Loucy (cell line): ENCODE results near the gene IL17RD.

Experiments
- H2AFZ ChIP-seq: fragments of 200-600 bp; sonication (generic); 2 replicates; pipeline ENCODE4 v1.6.0; 2016; ENCODE audit warnings: antibody characterized with exemption, mild to moderate bottlenecking, low read length, moderate library complexity
- H3F3A ChIP-seq: fragments of 200-600 bp; 2 replicates; pipeline ENCODE4 v1.6.0; 2016; ENCODE audit warnings: antibody characterized with exemption, low read depth, mild to moderate bottlenecking
- H3K27me3 ChIP-seq: fragments of 200-600 bp; sonication (generic); 2 replicates; pipeline ENCODE4 v1.6.1; 2014; ENCODE audit warnings: low read length, mild to moderate bottlenecking; ENCODE audit not compliant: insufficient read depth, poor library complexity, severe bottlenecking
- H3K36me3 ChIP-seq: fragments of 200-600 bp; sonication (generic); 2 replicates; pipeline ENCODE4 v1.6.1; 2016; ENCODE audit warnings: low read length; ENCODE audit not compliant: insufficient read depth
- H3K4me1 ChIP-seq: fragments of 200-600 bp; sonication (generic); 2 replicates; pipeline ENCODE4 v1.5.1; 2014; ENCODE audit warnings: low read length, mild to moderate bottlenecking; ENCODE audit not compliant: insufficient read depth, poor library complexity, severe bottlenecking
- H3K4me2 ChIP-seq: fragments of 200-600 bp; sonication (generic); 2 replicates; pipeline ENCODE4 v1.6.0; 2014; ENCODE audit warnings: antibody characterized with exemption, low read length, low read depth, mild to moderate bottlenecking; ENCODE audit not compliant: poor library complexity, severe bottlenecking
- H3K4me3 ChIP-seq: fragments of 200-600 bp; sonication (generic); 2 replicates; pipeline ENCODE4 v1.5.1; 2014; ENCODE audit warnings: low read length, mild to moderate bottlenecking, mixed read lengths; ENCODE audit not compliant: poor library complexity, severe bottlenecking
- H3K79me2 ChIP-seq: fragments of 200-600 bp; sonication (generic); 2 replicates; pipeline ENCODE4 v1.6.1; 2014; ENCODE audit warnings: low read length; ENCODE audit not compliant: insufficient read depth
- H3K9ac ChIP-seq: fragments of 200-600 bp; sonication (generic); 2 replicates; pipeline ENCODE4 v1.6.0; 2014; ENCODE audit warnings: mild to moderate bottlenecking, low read depth, low read length, moderate library complexity; ENCODE audit not compliant: poor library complexity, severe bottlenecking
- H3K9me2 ChIP-seq: fragments of 200-600 bp; sonication (generic); replicated peaks from 2 replicates; pipeline ENCODE4 v1.6.1; 2016; ENCODE audit warnings: low read depth, low read length, mixed read lengths
- H3K9me3 ChIP-seq: fragments of 200-600 bp; sonication (generic); 2 replicates; pipeline ENCODE4 v1.6.1; 2014; ENCODE audit warnings: mild to moderate bottlenecking, antibody characterized with exemption, low read length, low read depth; ENCODE audit not compliant: insufficient read depth
- H4K20me1 ChIP-seq: fragments of 200-600 bp; sonication (generic); 2 replicates; pipeline ENCODE4 v1.6.0; 2014; ENCODE audit warnings: antibody characterized with exemption, low read length, mild to moderate bottlenecking; ENCODE audit not compliant: insufficient read depth, poor library complexity, severe bottlenecking
- EZH2phosphoT487 ChIP-seq: fragments of 200-600 bp; IDR thresholded peaks from 2 replicates; pipeline ENCODE4 v1.6.1; 2018; ENCODE audit warnings: antibody characterized with exemption, mild to moderate bottlenecking, moderate library complexity, borderline replicate concordance
- TF ChIP-seq, protein P1 (sequence below): fragments of 200-600 bp; sonication (generic); conservative IDR thresholded peaks from 2 replicates; pipeline ENCODE4 v1.5.1; 2014; ENCODE audit warnings: mild to moderate bottlenecking, antibody characterized with exemption, low read length

IL17RD gene

GRCh38 chr3:57168151-57168550, 3.0 kb upstream of the IL17RD start:
- Histone ChIP-seq H4K20me1 (no peaks in the 10 kb centered on the region), H2AFZ (no peak overlapping the region), H3K27me3 (no peaks in the 10 kb centered on the region), H3K79me2 (no peaks in the 10 kb centered on the region), H3K9me3 (no peaks in the 10 kb centered on the region), H3K9ac (no peak overlapping the region), H3K4me2 (no peak overlapping the region), H3K4me3 (no peak overlapping the region), H3K36me3 (no peaks in the 10 kb centered on the region), H3F3A (no peaks in the 10 kb centered on the region), H3K4me1 (no peaks in the 10 kb centered on the region), H3K9me2 (no peaks in the 10 kb centered on the region)
- TF ChIP-seq, protein P1, sequence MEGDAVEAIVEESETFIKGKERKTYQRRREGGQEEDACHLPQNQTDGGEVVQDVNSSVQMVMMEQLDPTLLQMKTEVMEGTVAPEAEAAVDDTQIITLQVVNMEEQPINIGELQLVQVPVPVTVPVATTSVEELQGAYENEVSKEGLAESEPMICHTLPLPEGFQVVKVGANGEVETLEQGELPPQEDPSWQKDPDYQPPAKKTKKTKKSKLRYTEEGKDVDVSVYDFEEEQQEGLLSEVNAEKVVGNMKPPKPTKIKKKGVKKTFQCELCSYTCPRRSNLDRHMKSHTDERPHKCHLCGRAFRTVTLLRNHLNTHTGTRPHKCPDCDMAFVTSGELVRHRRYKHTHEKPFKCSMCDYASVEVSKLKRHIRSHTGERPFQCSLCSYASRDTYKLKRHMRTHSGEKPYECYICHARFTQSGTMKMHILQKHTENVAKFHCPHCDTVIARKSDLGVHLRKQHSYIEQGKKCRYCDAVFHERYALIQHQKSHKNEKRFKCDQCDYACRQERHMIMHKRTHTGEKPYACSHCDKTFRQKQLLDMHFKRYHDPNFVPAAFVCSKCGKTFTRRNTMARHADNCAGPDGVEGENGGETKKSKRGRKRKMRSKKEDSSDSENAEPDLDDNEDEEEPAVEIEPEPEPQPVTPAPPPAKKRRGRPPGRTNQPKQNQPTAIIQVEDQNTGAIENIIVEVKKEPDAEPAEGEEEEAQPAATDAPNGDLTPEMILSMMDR = no peak
- TF ChIP-seq EZH2phosphoT487 = no peak

DNA sequence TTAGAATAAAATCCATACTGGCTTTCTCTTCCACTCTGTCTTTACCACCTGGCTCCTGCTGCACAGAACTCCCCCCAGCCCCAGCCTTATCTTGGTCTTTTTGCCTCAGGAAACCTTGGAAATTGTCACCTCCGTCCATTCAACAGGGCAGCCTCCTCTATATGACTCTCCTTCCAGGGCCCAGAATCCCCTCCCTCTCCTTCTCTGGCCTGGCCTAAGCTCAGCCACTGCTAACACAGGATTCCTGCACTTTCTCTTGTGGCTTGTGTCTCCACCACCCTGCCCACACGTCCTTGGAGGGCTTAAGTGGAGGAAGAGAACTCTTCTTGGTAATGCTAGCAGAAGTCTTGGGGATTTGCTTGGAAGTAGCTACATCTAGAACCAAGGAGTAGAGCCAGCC, 1.5 kb upstream of the IL17RD start:
- no peaks in the 10 kb centered on the region for H3K36me3 ChIP-seq
- H3F3A ChIP-seq = no peaks in the 10 kb centered on the region
- no peaks in the 10 kb centered on the region for H3K9me3 ChIP-seq
- TF ChIP-seq EZH2phosphoT487 = no peak
- TF ChIP-seq, protein P1 = no peak
- H3K4me3 ChIP-seq = no peak overlapping the region
- no peaks in the 10 kb centered on the region for H3K4me1 ChIP-seq
- no peak overlapping the region for H3K4me2 ChIP-seq
- no peaks in the 10 kb centered on the region for H4K20me1 ChIP-seq
- H3K9me2 ChIP-seq = no peaks in the 10 kb centered on the region
- H3K27me3 ChIP-seq = no peaks in the 10 kb centered on the region
- H3K79me2 ChIP-seq = no peaks in the 10 kb centered on the region
- H2AFZ ChIP-seq = no peak overlapping the region
- H3K9ac ChIP-seq = no peak overlapping the region

DNA sequence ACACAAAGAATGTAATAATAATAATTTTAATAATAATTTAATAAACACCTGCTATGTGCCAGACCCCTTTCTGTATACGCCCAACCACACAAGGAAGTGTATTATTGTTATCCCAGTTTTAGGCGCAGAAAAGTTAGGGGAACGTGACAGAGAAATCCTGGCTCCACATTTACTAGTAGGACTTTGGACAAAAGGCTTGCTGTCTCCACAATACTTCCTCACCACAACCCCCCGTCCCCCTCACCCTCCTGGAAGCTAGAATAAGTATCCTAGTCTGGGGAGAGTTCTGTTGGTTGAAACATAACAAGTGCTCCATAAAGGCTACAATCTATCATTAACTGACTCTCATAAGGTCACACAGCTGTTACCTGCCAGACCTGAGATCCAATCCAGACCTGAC, 488 bp upstream of the IL17RD start:
- H3K4me3 ChIP-seq = no peak overlapping the region
- no peaks in the 10 kb centered on the region for H3K36me3 ChIP-seq
- H3K9ac ChIP-seq = no peak overlapping the region
- H3K9me3 ChIP-seq = no peaks in the 10 kb centered on the region
- H3F3A ChIP-seq = no peaks in the 10 kb centered on the region
- H3K4me1 ChIP-seq = peaks cover 1% of the 10 kb centered on the region
- H3K79me2 ChIP-seq = no peaks in the 10 kb centered on the region
- no peak overlapping the region for H2AFZ ChIP-seq
- TF ChIP-seq, protein P1 = no peak
- TF ChIP-seq EZH2phosphoT487 = no peak
- no peaks in the 10 kb centered on the region for H3K27me3 ChIP-seq
- H4K20me1 ChIP-seq = no peaks in the 10 kb centered on the region
- H3K4me2 ChIP-seq = no peak overlapping the region
- no peaks in the 10 kb centered on the region for H3K9me2 ChIP-seq
